A549 (cell line): ENCODE results near the gene C14orf39. TPM values are rescaled to one million over a fixed set of nuclear protein-coding genes. Genes with fewer than 3 reads are reported as not detected.

ENCODE experiments used
- ATAC-seq, 2 experiments: fragments of 200-7000 bp in 1 of 2; fragments of >200 bp in 1 of 2; cut with Nextera tagmentation in 1 of 2; cut with Tn5 transposase in 1 of 2; 3 replicates each; pipeline versions ENCODE4 v1.8.0 to v1.9.1; 2018 to 2020; ENCODE audit warnings: mild to moderate bottlenecking in 1 of 2, moderate library complexity in 1 of 2
- CTCF ChIA-PET: fragments of 300-600 bp; sonication (Branson Sonifier 250); formaldehyde crosslinking; extraction: SDS; loops from one replicate; lab custom pipeline; 2021; ENCODE audit warnings: antibody characterized with exemption, inconsistent platforms; lab: Yijun Ruan, JAX
- POLR2A ChIA-PET: fragments of 350-600 bp; formaldehyde crosslinking; extraction: SDS; loops from one replicate; lab custom pipeline; 2021; ENCODE audit warnings: antibody characterized with exemption, inconsistent platforms; lab: Yijun Ruan, JAX
- DNase-seq, 2 experiments: peaks; one replicate each; pipeline versions ENCODE4 v3.0.0 to v3.0.0-alpha.2; 2011 to 2016; ENCODE audit warnings: low read depth in 1 of 2, low spot score in 1 of 2
- FAIRE-seq: peaks from 2 replicates; lab custom pipeline; 2011; peaks lifted over from hg19 to GRCh38; lab: Jason Lieb, UNC
- H3K27ac ChIP-seq, 2 experiments: fragments of >200 bp; sonication (Bioruptor Twin); formaldehyde crosslinking; 3 replicates each; pipeline ENCODE4 v1.5.1; 2016 to 2017
- H3K4me1 ChIP-seq: fragments of >200 bp; sonication (Bioruptor Twin); formaldehyde crosslinking; 3 replicates; pipeline ENCODE4 v1.6.1; 2016
- H3K4me2 ChIP-seq: fragments of >200 bp; sonication (Bioruptor Twin); formaldehyde crosslinking; 3 replicates; pipeline ENCODE4 v1.6.1; 2016
- H3K4me3 ChIP-seq: fragments of >200 bp; sonication (Bioruptor Twin); formaldehyde crosslinking; 3 replicates; pipeline ENCODE4 v1.5.1; 2016
- H3K9me3 ChIP-seq: fragments of >200 bp; sonication (Bioruptor Twin); formaldehyde crosslinking; 3 replicates; pipeline ENCODE4 v1.6.1; 2016
- CBX2 ChIP-seq: fragments of 200-600 bp; sonication (generic); IDR thresholded peaks from 2 replicates; pipeline ENCODE4 v1.6.1; 2016; ENCODE audit warnings: low read depth, mild to moderate bottlenecking, borderline replicate concordance
- ESRRA ChIP-seq: fragments of 150-350 bp; IDR thresholded peaks from 2 replicates; pipeline ENCODE4 v1.6.1; 2014; ENCODE audit warnings: mild to moderate bottlenecking, low read length, borderline replicate concordance
- HES2 ChIP-seq: fragments of >200 bp; sonication (Bioruptor Twin); formaldehyde crosslinking; IDR thresholded peaks from 2 replicates; pipeline ENCODE4 v1.6.1; 2016
- HEYL ChIP-seq: fragments of 250-450 bp; sonication (Bioruptor Pico); IDR thresholded peaks from 2 replicates; pipeline ENCODE4 v1.8.0; 2021; ENCODE audit warnings: mild to moderate bottlenecking, moderate library complexity
- HOXB5 ChIP-seq: fragments of 250-450 bp; sonication (Bioruptor Pico); IDR thresholded peaks from 2 replicates; pipeline ENCODE4 v1.5.0; 2020; ENCODE audit warnings: mild to moderate bottlenecking, moderate library complexity
- MAZ ChIP-seq: fragments of 150-350 bp; IDR thresholded peaks from 2 replicates; pipeline ENCODE4 v1.6.1; 2014; ENCODE audit warnings: antibody characterized with exemption, low read depth, low read length, borderline replicate concordance
- MYC ChIP-seq: IDR thresholded peaks from 2 replicates; pipeline ENCODE4 v1.6.1; 2012; ENCODE audit warnings: mild to moderate bottlenecking, inconsistent platforms, low read length, improper control_type of control experiment, borderline replicate concordance
- REST ChIP-seq: fragments of 200-600 bp; sonication (generic); IDR thresholded peaks from 2 replicates; pipeline ENCODE4 v1.6.1; 2016; ENCODE audit warnings: antibody characterized with exemption, mild to moderate bottlenecking, moderate library complexity
- RNF2 ChIP-seq: fragments of 200-600 bp; sonication (generic); IDR thresholded peaks from 2 replicates; pipeline ENCODE4 v1.6.1; 2016; ENCODE audit warnings: low read depth, mild to moderate bottlenecking, antibody characterized with exemption, moderate library complexity, borderline replicate concordance
- TFCP2L1 ChIP-seq: fragments of 250-450 bp; sonication (Bioruptor Pico); IDR thresholded peaks from 2 replicates; pipeline ENCODE4 v1.5.0; 2021; ENCODE audit warnings: mild to moderate bottlenecking
- USF2 ChIP-seq: fragments of 450-650 bp; IDR thresholded peaks from 2 replicates; pipeline ENCODE4 v1.6.1; 2014; ENCODE audit warnings: antibody characterized with exemption
- WGBS: methylation state at CpG from one replicate; pipeline ENCODE4 v1.1.6; 2017; ENCODE audit errors: missing lambda C conversion rate; 5-methylcytosine and 5-hydroxymethylcytosine counted together
- polyA plus RNA-seq, 4 experiments: library from polyadenylated mRNA; depleted of rRNA in 3 of 4; stranded (reverse); fragments of >200 nt; fragmentation: RNase III in 1 of 4; extraction: RNeasy Plus Mini Kit Qiagen cat#74134 plus additional on column Dnase treatment in 1 of 4; gene quantifications; 2 replicates in 3 of 4; 3 replicates in 1 of 4; pipeline ENCODE4 v1.2.3, GENCODE V29; 2011 to 2017
- TF ChIP-seq, protein P1 (sequence below): IDR thresholded peaks from 2 replicates; pipeline ENCODE4 v1.6.1; 2012

C14orf39 gene
- polyA plus RNA-seq, 2 of the 4 experiments (the other 2 are of a cell fraction): not detected

GRCh38 chr14:60510951-60511599 is 25.2 kb upstream of the C14orf39 start:
- DNase-seq: no peak
- Histone ChIP-seq H3K27ac (no peak overlapping the region), H3K9me3 (no peaks in the 10 kb centered on the region)
- TF ChIP-seq RNF2: no peak
- TF ChIP-seq, protein P1, sequence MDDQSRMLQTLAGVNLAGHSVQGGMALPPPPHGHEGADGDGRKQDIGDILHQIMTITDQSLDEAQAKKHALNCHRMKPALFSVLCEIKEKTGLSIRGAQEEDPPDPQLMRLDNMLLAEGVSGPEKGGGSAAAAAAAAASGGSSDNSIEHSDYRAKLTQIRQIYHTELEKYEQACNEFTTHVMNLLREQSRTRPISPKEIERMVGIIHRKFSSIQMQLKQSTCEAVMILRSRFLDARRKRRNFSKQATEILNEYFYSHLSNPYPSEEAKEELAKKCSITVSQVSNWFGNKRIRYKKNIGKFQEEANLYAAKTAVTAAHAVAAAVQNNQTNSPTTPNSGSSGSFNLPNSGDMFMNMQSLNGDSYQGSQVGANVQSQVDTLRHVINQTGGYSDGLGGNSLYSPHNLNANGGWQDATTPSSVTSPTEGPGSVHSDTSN: no peak
- no peak for TF ChIP-seq MYC
- no peak for TF ChIP-seq TFCP2L1 (CRISPR knock-in tag)
- no peak for TF ChIP-seq REST
- TF ChIP-seq, all 56 proteins: peak for 0
- no peak for ATAC-seq
- Histone ChIP-seq H3K4me3 (no peak overlapping the region), H3K4me2 (no peak overlapping the region), H3K4me1 (no peaks in the 10 kb centered on the region)
- FAIRE-seq: no peak
- 69% methylated on average over 38 of the region's 49 CpGs for WGBS
- CTCF ChIA-PET: interaction anchor here (1.7 kb wide), 1 partner anchor 179 kb away, joined by 4 read pairs; no protein-coding TSS in a partner anchor
- POLR2A ChIA-PET: no interaction called here

DNA sequence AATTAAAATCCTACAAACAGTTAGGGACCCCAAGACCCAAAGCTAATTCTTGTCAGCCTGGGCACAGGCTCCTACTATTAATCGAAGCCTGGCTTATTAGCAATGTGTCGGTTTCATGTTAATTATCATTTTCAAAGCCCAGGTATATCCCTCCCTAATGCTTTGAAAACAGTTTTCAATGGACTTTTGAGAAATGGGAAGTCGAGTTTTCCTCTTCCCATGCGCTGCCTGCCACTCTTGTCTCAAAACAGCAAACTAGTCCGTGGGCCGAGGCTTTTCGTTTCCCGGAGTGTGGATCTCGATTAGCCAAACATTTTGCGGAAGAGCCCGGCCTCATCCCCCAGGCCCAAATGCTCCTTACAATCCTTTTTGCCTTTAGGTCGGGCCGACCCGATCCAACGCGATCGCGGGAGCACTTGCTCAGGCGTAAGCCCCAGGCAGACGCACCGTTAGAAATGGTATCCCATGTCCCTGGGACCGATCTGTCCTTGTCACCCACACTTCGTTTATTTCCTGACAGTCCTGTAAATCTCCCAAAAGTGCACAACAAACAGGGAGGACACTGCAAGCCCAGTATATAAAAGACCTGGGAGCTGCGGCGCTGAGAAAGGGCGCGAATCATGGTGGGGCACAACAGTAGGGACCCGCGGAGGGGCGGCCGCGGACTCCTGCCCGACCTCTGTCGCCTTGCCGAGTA is 24.5 kb upstream of the C14orf39 start:
- no peak for DNase-seq
- no peak overlapping the region for H3K27ac ChIP-seq
- CTCF ChIA-PET: interaction anchor here (1.0 kb wide), 1 partner anchor 18 kb away, joined by 3 read pairs; no protein-coding TSS in a partner anchor
- ATAC-seq: no peak
- FAIRE-seq: no peak
- WGBS: 75% methylated on average over 34 of the region's 35 CpGs
- no peak overlapping the region for H3K4me2 ChIP-seq
- H3K4me1 ChIP-seq: no peaks in the 10 kb centered on the region
- POLR2A ChIA-PET: no interaction called here
- H3K4me3 ChIP-seq: no peak overlapping the region
- no peaks in the 10 kb centered on the region for H3K9me3 ChIP-seq
- TF ChIP-seq HOXB5 (CRISPR knock-in tag) (no peak), MAZ (no peak), USF2 (no peak), CBX2 (no peak), HEYL (CRISPR knock-in tag) (no peak), ESRRA (no peak), MYC (no peak), HES2 (no peak)
